Endothelial cell of umbilical vein (primary cell): Measurements from ENCODE around the gene LIPA.

ENCODE experiments used
- CTCF ChIP-seq, 2 donors: IDR thresholded peaks; 1 replicate in 1 of 2; 2 replicates in 1 of 2; pipeline ENCODE4 v1.5.1; 2011; ENCODE audit warnings: low read length in 2 of 2, mild to moderate bottlenecking in 2 of 2, moderate library complexity in 2 of 2, control low read depth in 1 of 2, inconsistent platforms in 1 of 2, low read depth in 1 of 2; ENCODE audit not compliant: insufficient read depth in 1 of 2; ENCODE audit errors: extremely low read depth in 1 of 2
- EZH2 ChIP-seq: IDR thresholded peaks from 2 replicates; pipeline ENCODE4 v1.6.1; 2012; ENCODE audit warnings: borderline replicate concordance, low read depth, mild to moderate bottlenecking, moderate library complexity, low read length, inconsistent platforms; ENCODE audit not compliant: severe bottlenecking
- MYC ChIP-seq: IDR thresholded peaks from one replicate; pipeline ENCODE4 v1.6.1; 2011; ENCODE audit warnings: mild to moderate bottlenecking, low read depth, low read length
- POLR2A ChIP-seq: IDR thresholded peaks from 2 replicates; pipeline ENCODE4 v1.6.1; 2012; ENCODE audit warnings: low read depth, mild to moderate bottlenecking, control low read depth, low read length
- POLR2AphosphoS5 ChIP-seq: IDR thresholded peaks from 2 replicates; pipeline ENCODE4 v1.6.1; 2012; ENCODE audit warnings: low read depth, mild to moderate bottlenecking, control low read depth, low read length, moderate library complexity; ENCODE audit not compliant: insufficient read depth

- TF ChIP-seq CTCF (IDR thresholded peaks at IDR 0.05; ENCODE audit: extremely low read depth in 1 of 2, insufficient read depth in 1 of 2, low read depth in 1 of 2, low read length in 2 of 2), result no peak
- no peak for TF ChIP-seq EZH2
- TF ChIP-seq POLR2A, result no peak
- TF ChIP-seq POLR2AphosphoS5, result no peak
- no peak for TF ChIP-seq MYC
These were observed 31.9 kb downstream of the LIPA start for GRCh38 chr10:89219513-89220218.
